Dedifferentiated amniotic fluid mesenchymal stem cell (primary cell): Measurements from ENCODE around the gene KMT5C.
"Not testable (repeated sequence)": the region's sequence is repeated elsewhere in the genome, so short reads cannot be mapped to it uniquely, and the experiment has no call there.

Experiments used
- DNase-seq: peaks from one replicate; pipeline ENCODE4 v3.0.0-alpha.2; 2016; ENCODE audit errors: extremely low spot score

KMT5C gene

DNA sequence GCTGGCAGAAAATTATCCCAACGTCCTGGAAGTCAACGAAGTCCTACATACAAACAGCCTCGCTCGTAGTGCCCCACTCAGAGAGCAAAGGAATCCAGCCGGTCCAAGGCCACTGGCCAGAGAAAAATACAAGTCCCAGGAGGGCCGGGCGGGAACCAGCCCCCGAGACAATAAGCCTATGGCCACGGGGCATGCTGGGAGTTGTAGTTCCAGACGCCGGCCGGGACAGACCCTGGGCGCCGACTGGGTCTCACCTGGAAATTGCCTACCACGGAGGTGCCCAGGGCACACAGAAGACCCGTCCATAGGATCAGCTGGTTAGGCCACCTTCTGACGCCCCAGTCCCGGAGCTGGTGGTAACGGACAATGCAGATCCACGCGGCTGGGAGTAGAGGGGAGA is 19.9 kb upstream of the KMT5C start:
- no peak for DNase-seq

DNA sequence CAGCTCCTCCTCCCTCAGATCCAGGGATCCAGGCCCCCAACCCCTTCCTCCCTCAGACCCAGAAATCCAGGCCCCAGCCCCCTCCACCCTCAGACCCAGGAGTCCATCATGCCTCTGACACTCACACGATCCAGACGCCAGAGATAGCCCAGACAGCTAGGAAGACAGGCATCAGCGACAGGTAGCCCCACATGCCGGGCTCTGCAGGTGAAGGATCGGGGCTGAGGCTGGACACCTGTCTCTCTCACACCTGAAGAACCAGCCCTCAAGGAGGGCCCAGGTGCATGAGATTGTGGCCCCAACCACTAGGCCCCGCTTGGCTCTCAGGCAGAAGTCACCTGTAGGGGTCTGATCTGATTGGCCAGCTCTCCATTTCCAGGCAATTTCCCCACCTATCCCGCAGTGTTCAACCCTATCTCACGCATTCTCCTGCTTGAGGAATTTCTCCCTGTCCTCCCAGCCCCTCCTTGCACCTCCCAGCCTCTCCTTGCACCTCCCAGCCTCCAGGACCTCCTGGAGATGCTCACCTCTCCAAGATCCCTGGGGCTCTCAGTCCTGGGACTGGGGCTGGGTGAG is 18.7 kb upstream of the KMT5C start:
- no peak for DNase-seq

DNA sequence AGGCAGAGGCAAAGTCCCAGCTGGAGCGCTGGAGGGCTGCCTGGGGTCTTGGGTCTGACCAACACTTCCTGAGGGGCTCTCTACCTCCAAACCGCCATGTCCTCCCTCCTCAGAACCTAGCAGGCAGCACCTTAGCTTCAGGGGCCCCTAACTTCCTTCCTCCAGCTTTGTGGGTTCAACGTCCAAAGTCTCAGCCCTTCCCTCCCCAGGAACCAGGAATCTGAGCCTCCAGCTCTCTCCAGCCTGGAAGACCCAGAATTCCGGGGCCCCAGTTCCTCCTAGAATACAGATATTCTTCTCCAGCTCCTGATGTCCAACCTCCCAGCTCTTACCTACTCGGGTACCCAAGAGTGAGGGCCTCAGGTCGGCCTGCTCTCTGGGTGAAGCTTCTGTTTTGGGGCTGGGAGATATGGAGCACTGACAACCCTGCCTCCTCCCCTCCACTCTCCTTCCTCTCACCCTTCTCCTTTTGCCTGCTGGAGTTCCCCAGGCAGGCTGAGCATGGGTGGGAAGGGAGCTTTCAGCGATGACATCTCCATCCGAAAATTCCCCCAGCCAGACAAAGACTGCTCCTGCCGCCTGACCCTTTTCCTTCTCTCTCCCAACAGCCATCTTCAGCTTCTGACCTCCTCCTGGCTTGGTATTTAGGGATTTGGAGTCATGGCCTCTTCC is 18.1 kb upstream of the KMT5C start:
- no peak for DNase-seq

DNA sequence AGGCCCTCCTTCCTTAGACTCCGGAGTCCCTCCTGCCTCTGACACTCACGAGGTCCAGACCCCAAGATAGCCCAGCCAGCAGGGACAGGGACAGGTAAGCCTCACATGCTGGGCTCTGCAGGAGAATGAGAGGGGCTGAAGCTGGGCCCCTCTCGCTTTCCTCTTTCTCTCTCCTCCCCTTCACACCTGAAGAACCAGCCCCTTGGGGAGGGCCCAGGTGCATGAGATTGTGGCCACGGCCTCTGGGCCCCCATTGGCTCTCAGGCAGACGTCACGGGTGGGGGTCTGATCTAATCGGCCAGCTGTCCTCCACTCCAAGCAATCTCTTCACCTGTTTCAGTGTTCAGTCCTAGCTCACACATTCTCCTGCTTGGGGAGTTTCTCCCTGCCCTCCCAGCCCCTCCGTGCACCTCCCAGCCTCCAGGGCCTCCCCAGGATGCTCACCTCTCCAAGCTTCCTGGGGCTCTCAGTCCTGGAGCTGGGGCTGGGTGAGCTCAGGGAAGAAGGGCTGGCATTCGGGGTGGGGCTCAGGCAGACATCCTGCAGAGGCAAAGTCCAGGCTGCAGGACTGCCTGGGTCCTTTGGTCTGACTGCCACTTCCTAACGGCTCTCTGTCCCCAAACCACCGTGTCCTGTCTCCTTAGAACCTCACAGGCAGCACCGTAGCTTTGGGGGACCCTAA is 17.3 kb upstream of the KMT5C start:
- no peak for DNase-seq

DNA sequence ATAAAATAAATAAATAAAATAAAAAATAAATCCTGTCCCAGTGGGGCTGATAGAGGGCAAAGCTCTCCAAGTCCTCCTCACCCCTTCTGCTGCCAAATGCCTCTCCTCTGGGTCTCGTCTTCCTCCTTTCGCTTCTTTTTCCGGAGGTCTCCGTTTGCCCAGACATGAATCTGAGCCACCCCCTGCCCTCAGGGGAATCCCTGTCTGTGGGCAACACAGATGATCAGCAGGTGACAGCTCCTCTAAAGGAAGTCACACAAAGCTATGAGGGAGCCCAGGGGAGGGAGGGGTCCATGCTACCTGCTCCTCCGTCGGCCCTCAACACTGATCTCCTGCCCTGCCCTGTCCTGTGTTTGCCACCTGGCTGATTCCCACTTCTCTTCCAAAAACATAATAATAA is 15.0 kb upstream of the KMT5C start:
- DNase-seq, result no peak

DNA sequence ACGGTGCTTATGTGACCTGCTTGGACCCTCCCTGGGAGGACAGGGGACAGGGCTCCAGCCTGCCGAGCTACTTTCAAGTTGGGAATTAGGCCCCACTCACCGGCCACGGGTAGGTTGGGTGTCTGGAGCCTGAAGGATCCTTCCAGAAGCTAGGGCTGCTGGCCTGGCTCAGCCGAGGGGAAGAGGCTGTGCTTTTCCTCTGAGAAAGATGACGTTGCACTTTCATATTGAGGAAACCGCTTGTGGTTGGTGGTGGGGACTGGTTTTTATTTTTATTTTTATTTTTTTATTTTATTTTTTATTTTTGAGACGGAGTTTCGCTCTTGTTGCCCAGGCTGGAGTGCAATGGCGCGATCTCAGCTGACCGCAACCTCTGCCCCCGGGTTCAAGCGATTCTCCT is 14.5 kb upstream of the KMT5C start, which contains the start of gene TMEM150B:
Gene TMEM150B (minus strand): TSS at position 170 of the 400 bp plus-strand sequence. CDS start 4,305 bp downstream, outside the sequence.
- DNase-seq, result no peak

DNA sequence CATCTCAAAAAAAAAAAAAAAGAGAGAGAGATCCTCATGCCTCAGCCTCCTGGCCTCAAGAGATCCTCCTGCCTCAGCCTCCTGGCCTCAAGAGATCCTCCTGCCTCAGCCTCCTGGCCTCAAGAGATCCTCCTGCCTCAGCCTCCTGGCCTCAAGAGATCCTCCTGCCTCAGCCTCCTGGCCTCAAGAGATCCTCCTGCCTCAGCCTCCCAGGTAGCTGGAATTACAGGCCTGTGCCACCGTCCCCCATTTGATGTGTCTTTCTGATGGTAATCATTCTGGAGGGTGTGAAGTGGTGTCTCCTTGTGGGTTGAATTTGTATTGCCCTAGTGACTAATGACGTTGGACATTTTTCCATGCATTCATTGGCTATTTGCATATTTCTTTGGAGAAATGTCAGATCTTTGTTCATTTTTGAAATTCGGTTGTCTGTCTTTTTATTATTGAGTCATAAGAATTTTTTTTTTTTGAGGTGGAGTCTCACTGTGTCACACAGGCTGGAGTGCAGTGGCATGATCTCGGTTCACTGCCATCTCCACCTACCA is 10.8 kb upstream of the KMT5C start:
- DNase-seq, result not testable (repeated sequence)

DNA sequence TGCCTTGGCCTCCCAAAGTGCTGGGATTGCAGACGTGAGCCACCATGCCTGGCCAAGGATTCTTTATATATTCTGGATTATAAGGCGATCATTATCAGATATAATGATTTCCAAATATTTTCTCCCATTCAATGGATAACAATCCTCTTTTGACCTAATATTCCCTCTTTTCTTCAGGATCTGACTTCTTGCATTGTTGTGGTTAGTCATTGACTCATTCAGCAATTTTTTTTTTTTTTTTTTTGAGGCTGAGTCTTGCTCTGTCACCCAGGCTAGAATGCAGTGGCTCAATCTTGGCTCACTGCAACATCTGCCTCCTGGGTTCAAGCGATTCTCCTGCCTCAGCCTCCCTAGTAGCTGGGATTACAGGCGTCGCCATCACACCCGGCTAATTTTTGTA is 9.9 kb upstream of the KMT5C start:
- DNase-seq, result not testable (repeated sequence)

DNA sequence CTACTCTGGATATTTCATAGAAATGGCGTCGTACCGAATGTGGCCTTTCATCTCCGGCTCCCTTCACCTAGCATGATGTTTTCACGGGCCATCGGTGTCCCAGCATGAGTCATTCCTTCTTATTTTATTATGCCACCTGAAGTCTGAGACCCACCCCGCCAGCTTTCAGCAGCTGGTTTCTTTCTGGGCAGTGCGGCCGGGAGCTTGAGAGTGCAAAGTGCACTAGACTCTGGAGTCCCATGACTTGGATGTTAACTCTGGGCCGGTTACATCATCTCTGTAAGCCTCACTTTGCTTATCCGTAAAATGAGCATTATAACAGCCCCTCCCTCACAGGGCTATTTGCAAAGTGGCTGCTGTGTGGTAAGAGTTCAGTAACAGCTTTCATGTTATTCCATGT is 5.8 kb upstream of the KMT5C start:
- no peak for DNase-seq

DNA sequence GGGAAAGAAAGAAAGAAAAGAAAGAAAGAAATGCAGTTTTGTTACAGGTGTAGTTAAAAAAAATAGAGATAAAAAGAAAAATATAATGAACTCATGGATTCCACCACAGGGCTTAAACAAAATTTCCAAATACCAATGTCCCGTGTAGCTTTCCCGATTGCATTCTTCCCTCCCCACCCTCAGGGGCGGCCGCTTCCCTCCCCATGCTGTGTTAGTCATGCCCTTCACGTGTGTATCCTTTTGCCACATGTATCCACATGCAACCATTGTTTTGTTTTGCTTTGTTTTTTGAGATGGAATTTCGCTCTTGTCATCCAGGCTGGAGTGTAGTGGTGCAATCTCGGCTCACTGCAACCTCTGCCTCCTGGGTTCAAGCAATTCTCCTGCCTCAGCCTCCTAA is 3.6 kb upstream of the KMT5C start:
- no peak for DNase-seq

DNA sequence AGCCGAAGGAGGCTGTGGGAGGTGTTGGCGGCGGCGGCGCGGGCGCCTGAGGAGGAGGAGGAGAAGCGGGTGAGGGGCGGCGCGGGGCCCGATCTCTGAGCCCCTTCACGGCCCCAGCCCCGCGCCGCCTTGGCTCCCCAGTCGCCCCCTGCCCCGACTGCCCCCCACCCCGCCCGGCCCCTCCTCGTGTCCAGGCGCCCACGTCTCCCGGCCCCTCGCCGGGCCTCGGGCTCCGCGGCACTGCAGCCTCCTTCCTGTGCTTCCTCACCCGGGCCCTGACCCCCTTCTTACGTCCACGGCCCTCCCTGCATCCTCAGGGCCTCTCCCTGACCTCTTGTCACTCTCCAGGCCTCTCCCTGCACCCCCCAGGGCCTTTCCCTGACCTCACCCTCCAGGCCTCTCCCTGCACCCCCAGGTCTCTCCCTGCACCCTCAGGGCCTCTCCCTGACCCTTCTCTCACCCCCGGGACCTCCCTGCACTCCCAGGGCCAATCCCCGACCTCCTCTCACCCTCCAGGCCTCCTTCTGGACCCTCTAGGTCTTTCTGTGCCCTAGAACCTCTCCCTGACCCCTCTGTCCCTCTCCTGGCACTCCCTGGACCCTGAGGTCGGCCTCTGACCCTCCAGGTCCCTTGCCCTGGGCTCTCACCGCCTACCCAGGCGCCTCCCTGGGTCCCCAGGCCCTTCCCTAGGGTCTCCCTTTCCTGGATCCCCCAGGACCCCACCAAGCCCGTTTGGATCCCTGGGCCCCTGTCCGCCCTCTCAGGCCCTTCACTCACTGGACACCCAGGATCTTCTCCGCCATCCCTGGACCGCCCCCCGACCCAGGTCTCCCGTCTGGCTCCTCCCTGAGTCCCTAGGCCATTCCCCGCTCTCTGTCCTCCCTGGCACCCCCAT is 460 bp downstream of the KMT5C start:
- no peak for DNase-seq

DNA sequence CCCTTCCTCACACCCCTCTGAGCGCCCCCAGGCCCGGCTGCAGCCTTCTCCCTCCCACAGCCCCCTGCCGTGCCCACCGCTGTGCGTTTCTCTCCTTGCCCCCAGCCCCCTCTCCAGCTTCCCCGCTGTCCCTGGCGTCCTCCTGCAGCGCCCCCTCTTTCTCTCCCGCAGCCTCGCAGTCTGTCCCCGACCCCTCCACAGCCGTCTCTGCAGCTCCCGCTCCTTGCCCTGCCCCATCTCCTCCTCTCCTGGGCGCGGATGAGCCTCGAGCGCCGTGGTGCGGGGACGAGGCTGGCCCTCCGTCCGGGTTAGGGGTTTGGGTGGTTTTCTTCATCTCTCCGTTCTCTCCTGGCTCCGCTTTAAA is 1.1 kb downstream of the KMT5C start:
- DNase-seq, result no peak

DNA sequence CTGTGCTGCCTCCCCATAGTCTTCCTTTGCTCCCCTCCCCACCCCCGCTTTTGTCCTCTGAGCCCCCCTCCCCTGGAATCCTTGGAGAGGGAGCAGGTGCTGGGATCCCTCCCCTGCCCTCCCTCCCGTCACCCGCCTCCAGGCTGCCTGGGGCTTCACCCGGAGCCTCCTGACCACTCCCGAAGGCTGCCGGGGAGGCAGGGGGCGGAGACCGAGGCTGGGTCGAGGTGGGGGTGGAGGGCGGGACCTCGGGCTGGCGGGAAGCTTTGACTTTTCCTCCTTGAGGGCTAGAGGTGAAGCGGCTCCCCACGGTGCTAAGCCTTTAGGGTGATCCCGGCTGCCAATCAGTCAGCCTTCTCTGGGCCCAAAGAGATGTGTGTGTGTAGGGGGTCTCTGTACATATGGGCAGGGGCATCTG is 1.5 kb downstream of the KMT5C start:
- DNase-seq, result no peak

DNA sequence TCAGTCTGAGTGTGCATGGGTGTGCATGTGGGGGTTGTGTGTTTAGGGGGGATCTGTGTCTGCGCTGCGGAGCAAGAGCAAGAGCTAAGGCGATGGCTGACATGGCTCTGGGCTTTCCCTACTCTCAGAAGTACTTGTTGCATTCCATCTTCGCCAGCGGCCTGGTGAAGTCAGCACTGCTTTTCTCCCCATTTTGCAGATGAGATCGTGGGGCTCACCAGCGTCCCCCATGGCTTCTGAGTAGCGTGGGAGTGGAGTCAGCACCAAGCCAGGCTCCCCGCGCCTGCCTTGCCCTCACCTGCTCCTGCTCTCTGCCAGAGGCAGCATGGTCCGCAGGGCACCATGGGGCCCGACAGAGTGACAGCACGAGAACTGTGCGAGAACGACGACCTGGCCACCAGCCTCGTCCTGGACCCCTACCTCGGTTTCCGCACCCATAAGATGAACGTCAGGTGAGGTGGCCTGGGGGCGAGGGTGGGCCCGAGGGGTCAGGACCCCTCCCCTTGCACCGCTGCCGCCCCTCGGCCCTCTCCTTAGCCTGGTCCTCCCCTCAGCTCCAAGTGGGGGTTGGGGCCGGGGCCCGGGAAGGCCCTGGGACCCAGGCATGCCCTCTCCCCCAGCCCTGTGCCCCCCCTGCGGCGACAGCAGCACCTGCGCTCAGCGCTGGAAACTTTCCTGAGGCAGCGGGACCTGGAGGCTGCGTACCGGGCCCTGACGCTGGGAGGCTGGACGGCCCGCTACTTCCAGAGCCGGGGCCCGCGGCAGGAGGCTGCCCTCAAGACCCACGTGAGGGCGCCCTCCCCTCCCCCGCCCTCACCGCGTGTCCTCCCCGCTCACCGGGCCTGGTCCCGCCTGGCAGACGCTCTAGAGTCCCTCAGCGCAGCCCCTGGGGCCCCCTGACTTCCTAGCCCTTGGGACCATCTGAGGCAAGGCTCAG is 2.2 kb downstream of the KMT5C start:
- DNase-seq, result no peak

DNA sequence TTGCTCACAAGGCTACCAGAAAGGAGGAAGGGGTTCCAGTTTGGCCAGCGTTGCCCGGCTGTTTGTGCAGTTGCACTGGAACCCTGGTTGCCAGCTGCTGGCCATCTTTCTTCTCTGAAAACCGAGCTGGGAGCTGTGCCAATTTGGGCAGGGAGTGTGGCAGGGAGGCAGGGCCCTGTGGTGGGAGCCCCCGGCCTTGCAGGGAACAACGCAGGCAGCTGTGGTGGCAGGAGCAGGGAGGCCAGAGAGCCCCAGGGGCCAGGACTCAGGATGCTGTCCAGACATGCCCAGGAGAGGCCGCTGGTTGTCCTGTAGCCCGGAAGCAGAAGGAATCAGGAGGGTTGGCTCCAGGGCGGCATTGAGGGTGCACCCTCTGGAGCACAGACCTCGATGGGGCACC is 4.8 kb downstream of the KMT5C start:
- no peak for DNase-seq

DNA sequence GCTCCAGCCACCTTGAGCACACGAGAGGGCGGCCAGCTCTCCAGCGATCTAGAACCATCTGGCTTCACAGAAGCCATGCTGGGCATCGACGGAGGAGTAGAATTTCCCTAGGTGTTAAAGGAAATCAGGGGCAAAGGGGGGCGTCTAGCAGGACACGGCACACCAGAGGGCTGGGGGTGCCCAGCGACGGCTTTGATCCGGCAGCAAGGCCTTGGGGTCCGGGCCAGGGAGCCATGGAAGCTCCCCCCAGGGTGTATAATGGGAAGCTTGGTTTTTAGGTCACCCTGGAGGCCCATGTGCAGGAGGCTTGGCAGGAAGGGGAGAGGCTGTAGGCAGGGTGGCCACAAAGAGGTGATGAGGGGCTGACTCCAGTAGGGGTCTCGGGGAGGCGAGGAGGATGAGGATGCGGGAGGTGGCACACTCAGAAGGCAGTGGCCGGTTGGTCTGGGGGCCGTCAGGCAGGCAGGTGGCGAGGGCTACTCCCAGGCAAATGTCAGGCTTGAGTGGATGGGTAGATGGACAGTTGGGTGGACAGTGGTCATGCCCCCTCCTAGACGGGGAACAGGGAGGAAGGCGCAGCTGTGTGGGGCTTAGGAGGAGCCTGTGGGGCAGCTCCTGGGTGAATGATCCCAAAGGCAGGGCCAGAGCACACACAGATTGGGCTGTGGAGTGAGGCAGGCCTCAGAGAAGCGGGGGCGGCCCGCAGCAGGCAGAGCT is 5.6 kb downstream of the KMT5C start:
- DNase-seq, result no peak

DNA sequence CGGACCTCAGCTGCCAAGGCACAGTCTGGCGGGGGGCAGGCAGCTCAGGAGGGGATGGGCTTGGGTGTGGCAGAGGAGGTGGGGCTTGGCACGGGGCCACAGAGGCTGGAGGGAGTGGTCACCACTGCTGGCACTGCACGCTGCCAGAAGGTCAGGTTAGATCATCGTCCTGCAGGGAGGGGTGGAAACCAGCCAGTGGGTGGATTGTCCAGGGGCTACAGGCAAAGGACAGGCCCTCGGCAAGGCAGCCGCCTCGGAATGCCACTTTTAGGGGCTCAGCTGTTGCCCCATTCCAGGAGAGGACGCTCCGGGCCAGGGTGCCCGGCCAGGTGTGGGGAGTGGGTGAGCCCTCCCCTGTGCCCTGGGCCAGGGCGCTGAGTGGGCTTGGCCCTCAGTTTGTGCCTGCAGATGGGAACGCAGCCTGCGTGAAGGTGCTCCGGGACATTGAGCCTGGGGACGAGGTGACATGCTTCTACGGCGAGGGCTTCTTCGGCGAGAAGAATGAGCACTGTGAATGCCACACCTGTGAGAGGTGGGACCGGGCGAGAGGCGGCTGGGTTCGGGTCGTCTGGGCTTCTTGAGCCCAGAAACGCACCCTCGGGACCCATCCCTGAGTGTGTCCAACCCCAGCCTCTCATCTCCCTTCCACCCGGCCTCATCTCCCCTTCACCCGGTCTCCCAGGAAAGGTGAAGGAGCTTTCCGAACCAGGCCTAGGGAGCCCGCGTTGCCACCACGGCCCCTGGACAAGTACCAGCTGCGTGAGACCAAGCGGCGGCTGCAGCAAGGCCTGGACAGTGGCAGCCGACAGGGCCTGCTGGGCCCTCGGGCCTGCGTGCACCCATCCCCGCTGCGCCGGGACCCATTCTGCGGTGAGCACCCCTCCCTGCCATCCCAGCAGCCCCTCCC is 6.4 kb downstream of the KMT5C start:
- DNase-seq, result no peak

DNA sequence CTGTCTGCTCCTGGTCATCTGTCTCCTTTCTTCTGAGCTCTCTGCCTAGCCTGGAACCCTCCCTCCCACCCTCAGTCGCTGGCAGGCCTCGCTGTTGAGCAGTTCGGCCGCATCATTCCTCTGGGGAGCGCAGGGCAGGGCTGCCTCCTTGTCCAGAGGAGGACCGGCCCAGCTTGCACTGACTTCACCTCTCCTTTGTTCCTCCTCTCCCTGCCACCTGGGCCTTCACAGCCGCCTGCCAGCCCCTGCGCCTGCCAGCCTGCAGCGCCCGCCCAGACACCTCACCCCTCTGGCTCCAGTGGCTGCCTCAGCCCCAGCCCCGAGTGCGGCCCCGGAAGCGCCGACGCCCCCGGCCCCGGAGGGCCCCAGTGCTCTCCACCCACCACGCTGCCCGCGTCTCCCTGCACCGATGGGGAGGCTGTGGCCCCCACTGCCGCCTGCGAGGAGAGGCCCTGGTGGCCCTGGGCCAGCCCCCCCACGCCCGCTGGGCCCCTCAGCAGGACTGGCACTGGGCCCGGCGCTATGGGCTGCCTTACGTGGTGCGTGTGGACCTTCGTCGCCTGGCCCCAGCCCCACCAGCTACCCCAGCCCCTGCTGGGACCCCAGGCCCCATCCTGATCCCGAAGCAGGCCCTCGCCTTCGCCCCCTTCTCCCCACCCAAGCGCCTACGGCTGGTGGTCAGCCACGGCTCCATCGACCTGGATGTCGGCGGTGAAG is 7.2 kb downstream of the KMT5C start:
- DNase-seq, result no peak
